Caco-2 (cell line): ENCODE results near the gene MEF2C. TPM values are rescaled to one million over a fixed set of nuclear protein-coding genes. Genes with fewer than 3 reads are reported as not detected.

Source experiments
- BruUV-seq: library from RNA; stranded (reverse); fragments of 400-500 nt; replicated peaks from 2 replicates; lab custom pipeline; 2021; lab: Mats Ljungman, UMichigan
- CTCF ChIA-PET: fragments of 300-600 bp; sonication (Branson Sonifier 250); formaldehyde crosslinking; loops from one replicate; lab custom pipeline; 2022; ENCODE audit warnings: antibody characterized with exemption; lab: Charles Lee
- POLR2A ChIA-PET: fragments of 300-600 bp; sonication (Branson Sonifier 250); formaldehyde crosslinking; loops from one replicate; lab custom pipeline; 2022; ENCODE audit warnings: antibody characterized with exemption; lab: Charles Lee
- DNase-seq, 2 experiments: peaks; one replicate each; pipeline versions ENCODE4 v3.0.0 to v3.0.0-alpha.2; 2020 to 2022
- H3K27me3 ChIP-seq: replicated peaks from 2 replicates; pipeline ENCODE4 v1.6.0; 2011; ENCODE audit warnings: low read length; ENCODE audit not compliant: control insufficient read depth, insufficient read depth
- H3K36me3 ChIP-seq: 2 replicates; pipeline ENCODE4 v1.5.1; 2011; ENCODE audit warnings: low read length; ENCODE audit not compliant: control insufficient read depth, insufficient read depth
- H3K4me1 ChIP-seq: fragments of 250-450 bp; sonication (Bioruptor Pico); 2 replicates; pipeline ENCODE4 v1.5.1; 2020; ENCODE audit warnings: mild to moderate bottlenecking
- H3K4me3 ChIP-seq: 2 replicates; pipeline ENCODE4 v1.5.1; 2011; ENCODE audit warnings: low read depth, mild to moderate bottlenecking, control low read depth, low read length
- H3K9me3 ChIP-seq: fragments of 250-450 bp; sonication (Bioruptor Pico); 2 replicates; pipeline ENCODE4 v1.5.1; 2020; ENCODE audit warnings: mild to moderate bottlenecking, moderate library complexity
- H3K27ac Mint-ChIP-seq: one replicate; pipeline ENCODE4 v1.8.0; 2022; ENCODE audit warnings: mixed read lengths; ENCODE audit not compliant: unreplicated experiment
- H3K27me3 Mint-ChIP-seq: one replicate; pipeline ENCODE4 v1.8.0; 2022; ENCODE audit warnings: mixed read lengths; ENCODE audit not compliant: insufficient read depth, unreplicated experiment
- H3K36me3 Mint-ChIP-seq: one replicate; pipeline ENCODE4 v1.8.0; 2022; ENCODE audit warnings: mild to moderate bottlenecking, mixed read lengths; ENCODE audit not compliant: insufficient read depth, unreplicated experiment
- H3K4me1 Mint-ChIP-seq: one replicate; pipeline ENCODE4 v1.8.0; 2022; ENCODE audit warnings: low read depth, mixed read lengths; ENCODE audit not compliant: unreplicated experiment
- H3K4me3 Mint-ChIP-seq: one replicate; pipeline ENCODE4 v1.8.0; 2022; ENCODE audit warnings: mild to moderate bottlenecking, moderate library complexity, mixed read lengths; ENCODE audit not compliant: unreplicated experiment
- H3K9me3 Mint-ChIP-seq: one replicate; pipeline ENCODE4 v1.8.0; 2022; ENCODE audit warnings: mixed read lengths; ENCODE audit not compliant: unreplicated experiment
- CTCF ChIP-seq, 2 experiments: fragments of 200-600 bp in 1 of 2; IDR thresholded peaks; 1 replicate in 1 of 2; 2 replicates in 1 of 2; pipeline versions ENCODE4 v1.5.1 to v1.8.0; 2011 to 2022; ENCODE audit warnings: antibody characterized with exemption in 1 of 2, control low read depth in 1 of 2, inconsistent platforms in 1 of 2, low read depth in 1 of 2, low read length in 1 of 2, mild to moderate bottlenecking in 1 of 2, moderate library complexity in 1 of 2; ENCODE audit not compliant: insufficient read depth in 1 of 2, severe bottlenecking in 1 of 2, unreplicated experiment in 1 of 2
- intact Hi-C: fragments of 100-400 bp; cut with micrococcal nuclease; formaldehyde crosslinking; loops from one replicate; pipeline ENCODE4 v1.10.0; 2022; ENCODE audit not compliant: unreplicated experiment
- total RNA-seq: library from RNA; stranded (reverse); gene quantifications from 2 replicates; pipeline ENCODE4 v1.2.3, GENCODE V29; 2022

Gene MEF2C
- total RNA-seq, 1 experiment from 2014 or later, result 1.5 TPM

- no peak overlapping the region for H3K4me3 Mint-ChIP-seq
- no TSS peak for BruUV-seq
- Histone ChIP-seq H3K27me3 (no peaks in the 10 kb centered on the region), H3K4me3 (no peak overlapping the region), H3K36me3 (no peaks in the 10 kb centered on the region), H3K4me1 (no peaks in the 10 kb centered on the region), H3K9me3 (no peaks in the 10 kb centered on the region)
- no peaks in the 10 kb centered on the region for H3K27me3 Mint-ChIP-seq
- no peaks in the 10 kb centered on the region for H3K36me3 Mint-ChIP-seq
- no peak for DNase-seq
- H3K9me3 Mint-ChIP-seq, result no peaks in the 10 kb centered on the region
- H3K4me1 Mint-ChIP-seq, result no peaks in the 10 kb centered on the region
- no peak overlapping the region for H3K27ac Mint-ChIP-seq
- no peak for TF ChIP-seq CTCF (IDR thresholded peaks at IDR 0.05; ENCODE audit: insufficient read depth in 1 of 2, low read depth in 1 of 2, low read length in 1 of 2, severe bottlenecking in 1 of 2, unreplicated experiment in 1 of 2)
- intact Hi-C loops, result no loop called here
- CTCF ChIA-PET, result no interaction called here
- POLR2A ChIA-PET, result no interaction called here
Measured at GRCh38 chr5:88787856-88788255, 95.1 kb downstream of the MEF2C start.

GRCh38 chr5:88786789-88787188 lies 96.2 kb downstream of the MEF2C start:
- H3K9me3 Mint-ChIP-seq, result no peaks in the 10 kb centered on the region
- H3K4me1 Mint-ChIP-seq, result no peaks in the 10 kb centered on the region
- no peaks in the 10 kb centered on the region for H3K9me3 ChIP-seq
- intact Hi-C loops, result no loop called here
- no peaks in the 10 kb centered on the region for H3K4me1 ChIP-seq
- H3K4me3 ChIP-seq, result no peak overlapping the region
- POLR2A ChIA-PET, result no interaction called here
- no peaks in the 10 kb centered on the region for H3K36me3 Mint-ChIP-seq
- no peak overlapping the region for H3K4me3 Mint-ChIP-seq
- H3K27me3 ChIP-seq, result no peaks in the 10 kb centered on the region
- H3K27ac Mint-ChIP-seq, result no peak overlapping the region
- CTCF ChIA-PET, result no interaction called here
- no peaks in the 10 kb centered on the region for H3K27me3 Mint-ChIP-seq
- no peak for TF ChIP-seq CTCF (IDR thresholded peaks at IDR 0.05; ENCODE audit: insufficient read depth in 1 of 2, low read depth in 1 of 2, low read length in 1 of 2, severe bottlenecking in 1 of 2, unreplicated experiment in 1 of 2)
- DNase-seq, result no peak
- BruUV-seq, result no TSS peak
- H3K36me3 ChIP-seq, result no peaks in the 10 kb centered on the region

- no TSS peak for BruUV-seq
- Histone ChIP-seq H3K27me3 (no peaks in the 10 kb centered on the region), H3K9me3 (no peaks in the 10 kb centered on the region), H3K4me1 (no peaks in the 10 kb centered on the region), H3K36me3 (no peaks in the 10 kb centered on the region), H3K4me3 (no peak overlapping the region)
- H3K9me3 Mint-ChIP-seq, result no peaks in the 10 kb centered on the region
- no peak for DNase-seq
- intact Hi-C loops, result no loop called here
- ChIA-PET CTCF (no interaction called here), POLR2A (no interaction called here)
- H3K36me3 Mint-ChIP-seq, result no peaks in the 10 kb centered on the region
- no peaks in the 10 kb centered on the region for H3K27me3 Mint-ChIP-seq
- H3K4me1 Mint-ChIP-seq, result no peaks in the 10 kb centered on the region
- peak overlapping the region; percentile 27 for H3K4me3 Mint-ChIP-seq
- H3K27ac Mint-ChIP-seq, result peak overlapping the region; percentile 53
- TF ChIP-seq CTCF (IDR thresholded peaks at IDR 0.05; ENCODE audit: insufficient read depth in 1 of 2, low read depth in 1 of 2, low read length in 1 of 2, severe bottlenecking in 1 of 2, unreplicated experiment in 1 of 2), result no peak
Measured at GRCh38 chr5:88785746-88786565, 97.0 kb downstream of the MEF2C start.
